ENCODE results near the gene NFASC. TPM values are rescaled to one million over a fixed set of nuclear protein-coding genes. Genes with fewer than 3 reads are reported as not detected.

Gene NFASC
- total RNA-seq, 1 donor from 2014 or later: 1.6 TPM

- Histone ChIP-seq H3K9me3 (ENCODE audit: control insufficient read depth in 3 of 3, low read length in 3 of 3) (no peaks in the 10 kb centered on the region), H3K4me1 (ENCODE audit: control insufficient read depth in 3 of 3, insufficient read depth in 3 of 3, low read length in 3 of 3) (peaks cover 0 to 6% (median 2%) of the 10 kb centered on the region in 3 donors), H3K27ac (ENCODE audit: low read depth, low read length) (no peak overlapping the region), H3K9ac (ENCODE audit: low read depth in 1 of 3, low read length in 3 of 3) (no peak overlapping the region), H3K36me3 (ENCODE audit: control insufficient read depth in 3 of 3, insufficient read depth in 3 of 3, low read length in 3 of 3) (no peaks in the 10 kb centered on the region), H3K4me3 (ENCODE audit: low read length in 3 of 3) (no peak overlapping the region), H3K27me3 (ENCODE audit: control insufficient read depth in 3 of 3, insufficient read depth in 3 of 3, low read length in 3 of 3) (peaks cover 0 to 10% (median 3%) of the 10 kb centered on the region in 3 donors)
Observed at GRCh38 chr1:205008896-205009295, 138.2 kb downstream of the NFASC start.

GRCh38 chr1:205009670-205010069 lies 139.0 kb downstream of the NFASC start:
- Histone ChIP-seq H3K4me1 (ENCODE audit: control insufficient read depth in 3 of 3, insufficient read depth in 3 of 3, low read length in 3 of 3) (peaks cover 0 to 10% (median 2%) of the 10 kb centered on the region in 3 donors), H3K9ac (ENCODE audit: low read depth in 1 of 3, low read length in 3 of 3) (no peak overlapping the region), H3K36me3 (ENCODE audit: control insufficient read depth in 3 of 3, insufficient read depth in 3 of 3, low read length in 3 of 3) (no peaks in the 10 kb centered on the region), H3K4me3 (ENCODE audit: low read length in 3 of 3) (no peak overlapping the region), H3K27ac (ENCODE audit: low read depth, low read length) (no peak overlapping the region), H3K9me3 (ENCODE audit: control insufficient read depth in 3 of 3, low read length in 3 of 3) (no peaks in the 10 kb centered on the region), H3K27me3 (ENCODE audit: control insufficient read depth in 3 of 3, insufficient read depth in 3 of 3, low read length in 3 of 3) (peaks cover 0 to 14% (median 6%) of the 10 kb centered on the region in 3 donors)

DNA sequence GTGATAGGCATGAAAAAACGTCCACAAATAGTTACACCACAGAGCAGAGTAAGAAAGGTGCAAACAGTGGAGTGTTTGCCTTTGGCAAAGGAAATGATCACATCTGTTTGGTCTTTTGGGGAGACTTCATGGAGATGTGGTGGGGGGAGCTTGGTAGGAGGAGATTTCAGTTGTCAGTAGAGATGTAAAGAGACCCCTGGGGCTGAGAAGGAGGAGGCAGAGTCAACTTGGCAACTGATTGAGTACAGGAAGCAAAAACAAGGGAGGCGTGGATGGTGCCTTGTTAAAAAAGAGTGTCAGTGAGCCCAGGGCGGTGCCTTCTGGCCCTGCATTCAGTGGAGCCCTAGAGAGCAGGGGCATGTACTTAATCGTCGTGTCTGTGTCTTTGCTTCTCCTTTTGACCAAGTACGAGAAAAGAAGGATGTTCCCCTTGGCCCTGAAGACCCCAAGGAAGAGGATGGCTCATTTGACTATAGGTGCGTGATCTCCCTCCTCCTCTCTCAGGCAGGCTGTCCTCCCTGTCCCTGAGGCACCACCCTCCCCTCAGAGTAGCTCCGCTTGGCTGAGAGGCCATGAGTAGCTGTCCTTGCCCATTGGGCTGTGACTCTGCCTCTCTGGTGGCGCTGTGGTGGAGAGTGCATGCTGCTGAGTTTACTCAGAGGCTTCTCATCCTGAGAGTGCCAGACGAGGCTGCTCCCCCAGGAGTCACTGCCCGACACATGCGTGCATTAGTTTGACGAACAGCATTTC lies 141.9 kb downstream of the NFASC start:
- Histone ChIP-seq H3K27ac (ENCODE audit: low read depth, low read length) (no peak overlapping the region), H3K36me3 (ENCODE audit: control insufficient read depth in 3 of 3, insufficient read depth in 3 of 3, low read length in 3 of 3) (no peaks in the 10 kb centered on the region), H3K9ac (ENCODE audit: low read depth in 1 of 3, low read length in 3 of 3) (no peak overlapping the region), H3K4me3 (ENCODE audit: low read length in 3 of 3) (no peak overlapping the region), H3K9me3 (ENCODE audit: control insufficient read depth in 3 of 3, low read length in 3 of 3) (no peaks in the 10 kb centered on the region), H3K4me1 (ENCODE audit: control insufficient read depth in 3 of 3, insufficient read depth in 3 of 3, low read length in 3 of 3) (peaks cover 0 to 10% (median 2%) of the 10 kb centered on the region in 3 donors), H3K27me3 (ENCODE audit: control insufficient read depth in 3 of 3, insufficient read depth in 3 of 3, low read length in 3 of 3) (peaks cover 0 to 19% (median 6%) of the 10 kb centered on the region in 3 donors)

GRCh38 chr1:205013683-205014367 lies 143.2 kb downstream of the NFASC start:
- Histone ChIP-seq H3K27ac (ENCODE audit: low read depth, low read length) (no peak overlapping the region), H3K27me3 (ENCODE audit: control insufficient read depth in 3 of 3, insufficient read depth in 3 of 3, low read length in 3 of 3) (peaks cover 0 to 24% (median 6%) of the 10 kb centered on the region in 3 donors), H3K4me1 (ENCODE audit: control insufficient read depth in 3 of 3, insufficient read depth in 3 of 3, low read length in 3 of 3) (peaks cover 0 to 10% (median 2%) of the 10 kb centered on the region in 3 donors), H3K9ac (ENCODE audit: low read depth in 1 of 3, low read length in 3 of 3) (no peak overlapping the region), H3K36me3 (ENCODE audit: control insufficient read depth in 3 of 3, insufficient read depth in 3 of 3, low read length in 3 of 3) (no peaks in the 10 kb centered on the region), H3K4me3 (ENCODE audit: low read length in 3 of 3) (no peak overlapping the region), H3K9me3 (ENCODE audit: control insufficient read depth in 3 of 3, low read length in 3 of 3) (no peaks in the 10 kb centered on the region)

DNA sequence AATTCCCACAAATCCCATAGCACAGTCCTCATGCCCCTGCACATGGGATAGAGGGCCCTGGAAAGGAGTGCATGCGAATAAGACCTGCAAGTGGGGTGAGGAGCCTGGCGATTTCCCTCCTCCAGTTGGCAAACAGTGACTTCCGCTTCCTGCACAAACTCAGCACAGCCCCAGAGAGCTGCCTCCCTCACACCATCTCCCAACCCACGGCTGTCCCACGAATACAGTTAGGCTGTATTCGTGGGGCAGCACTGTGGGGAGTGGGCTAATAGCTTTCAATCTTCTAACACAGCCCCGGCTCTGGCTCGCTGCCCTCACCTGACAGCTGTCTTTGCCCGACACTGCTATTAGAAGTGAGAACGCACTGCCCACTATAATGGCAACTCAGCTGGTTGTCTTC lies 144.1 kb downstream of the NFASC start:
- Histone ChIP-seq H3K36me3 (ENCODE audit: control insufficient read depth in 3 of 3, insufficient read depth in 3 of 3, low read length in 3 of 3) (no peaks in the 10 kb centered on the region), H3K4me1 (ENCODE audit: control insufficient read depth in 3 of 3, insufficient read depth in 3 of 3, low read length in 3 of 3) (peaks cover 0 to 10% (median 2%) of the 10 kb centered on the region in 3 donors), H3K27me3 (ENCODE audit: control insufficient read depth in 3 of 3, insufficient read depth in 3 of 3, low read length in 3 of 3) (peaks cover 0 to 28% (median 9%) of the 10 kb centered on the region in 3 donors), H3K9me3 (ENCODE audit: control insufficient read depth in 3 of 3, low read length in 3 of 3) (no peaks in the 10 kb centered on the region), H3K9ac (ENCODE audit: low read depth in 1 of 3, low read length in 3 of 3) (no peak overlapping the region), H3K4me3 (ENCODE audit: low read length in 3 of 3) (no peak overlapping the region), H3K27ac (ENCODE audit: low read depth, low read length) (no peak overlapping the region)

DNA sequence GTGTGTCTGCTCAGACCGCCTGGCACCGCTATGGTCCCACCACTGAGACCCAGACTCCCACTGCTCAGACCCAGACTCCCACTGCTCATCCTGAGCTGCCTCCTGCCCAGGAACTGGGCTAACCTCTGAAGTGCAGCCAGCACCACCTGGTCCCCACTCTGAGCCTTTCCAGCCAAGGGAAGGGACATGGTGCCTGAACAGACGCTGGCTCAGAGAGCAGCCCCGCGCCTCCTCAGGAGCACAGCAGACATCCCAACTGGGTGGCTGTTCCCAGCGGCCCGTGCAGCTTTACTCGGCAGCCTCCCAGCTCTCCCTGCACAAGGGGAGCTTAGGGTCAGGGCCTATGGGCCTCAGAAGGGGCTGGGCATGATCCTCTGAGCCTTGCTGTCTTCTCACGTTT lies 144.6 kb downstream of the NFASC start:
- Histone ChIP-seq H3K27me3 (ENCODE audit: control insufficient read depth in 3 of 3, insufficient read depth in 3 of 3, low read length in 3 of 3) (peaks cover 0 to 33% (median 14%) of the 10 kb centered on the region in 3 donors), H3K9ac (ENCODE audit: low read depth in 1 of 3, low read length in 3 of 3) (no peak overlapping the region), H3K4me1 (ENCODE audit: control insufficient read depth in 3 of 3, insufficient read depth in 3 of 3, low read length in 3 of 3) (peaks cover 0 to 10% (median 2%) of the 10 kb centered on the region in 3 donors), H3K27ac (ENCODE audit: low read depth, low read length) (no peak overlapping the region), H3K9me3 (ENCODE audit: control insufficient read depth in 3 of 3, low read length in 3 of 3) (no peaks in the 10 kb centered on the region), H3K36me3 (ENCODE audit: control insufficient read depth in 3 of 3, insufficient read depth in 3 of 3, low read length in 3 of 3) (no peaks in the 10 kb centered on the region), H3K4me3 (ENCODE audit: low read length in 3 of 3) (no peak overlapping the region)

GRCh38 chr1:205016075-205016474 lies 145.4 kb downstream of the NFASC start:
- Histone ChIP-seq H3K9ac (ENCODE audit: low read depth in 1 of 3, low read length in 3 of 3) (no peak overlapping the region), H3K4me3 (ENCODE audit: low read length in 3 of 3) (no peak overlapping the region), H3K27me3 (ENCODE audit: control insufficient read depth in 3 of 3, insufficient read depth in 3 of 3, low read length in 3 of 3) (peaks cover 0 to 36% (median 22%) of the 10 kb centered on the region in 3 donors), H3K9me3 (ENCODE audit: control insufficient read depth in 3 of 3, low read length in 3 of 3) (no peaks in the 10 kb centered on the region), H3K36me3 (ENCODE audit: control insufficient read depth in 3 of 3, insufficient read depth in 3 of 3, low read length in 3 of 3) (no peaks in the 10 kb centered on the region), H3K4me1 (ENCODE audit: control insufficient read depth in 3 of 3, insufficient read depth in 3 of 3, low read length in 3 of 3) (peaks cover 0 to 10% (median 2%) of the 10 kb centered on the region in 3 donors), H3K27ac (ENCODE audit: low read depth, low read length) (no peak overlapping the region)

DNA sequence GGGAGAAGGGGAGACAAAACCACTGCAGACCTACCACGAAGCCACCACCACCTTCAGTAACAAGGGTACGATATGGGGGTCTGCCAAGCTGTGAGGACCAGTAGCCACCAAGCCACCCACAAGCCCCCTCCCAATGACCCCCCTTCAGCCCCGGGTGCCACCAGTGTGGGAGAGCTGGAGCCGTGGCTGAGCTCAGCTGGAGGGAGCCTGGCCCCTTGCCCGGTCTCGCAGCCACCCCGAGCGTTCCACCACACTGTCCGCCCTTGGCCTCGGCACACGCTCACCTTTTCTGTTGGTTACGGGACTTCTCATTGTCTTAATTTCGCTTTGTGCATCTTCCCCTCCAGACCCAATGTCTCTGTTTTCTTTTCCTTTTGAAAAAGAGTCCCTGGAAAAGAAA lies 145.9 kb downstream of the NFASC start:
- Histone ChIP-seq H3K36me3 (ENCODE audit: control insufficient read depth in 3 of 3, insufficient read depth in 3 of 3, low read length in 3 of 3) (no peaks in the 10 kb centered on the region), H3K4me3 (ENCODE audit: low read length in 3 of 3) (no peak overlapping the region), H3K9me3 (ENCODE audit: control insufficient read depth in 3 of 3, low read length in 3 of 3) (no peaks in the 10 kb centered on the region), H3K9ac (ENCODE audit: low read depth in 1 of 3, low read length in 3 of 3) (no peak overlapping the region), H3K4me1 (ENCODE audit: control insufficient read depth in 3 of 3, insufficient read depth in 3 of 3, low read length in 3 of 3) (peaks cover 0 to 10% (median 2%) of the 10 kb centered on the region in 3 donors), H3K27me3 (ENCODE audit: control insufficient read depth in 3 of 3, insufficient read depth in 3 of 3, low read length in 3 of 3) (peaks cover 0 to 36% (median 22%) of the 10 kb centered on the region in 3 donors), H3K27ac (ENCODE audit: low read depth, low read length) (no peak overlapping the region)

GRCh38 chr1:205017001-205017400 lies 146.3 kb downstream of the NFASC start:
- peaks cover 0 to 35% (median 22%) of the 10 kb centered on the region in 3 donors for H3K27me3 ChIP-seq (ENCODE audit: control insufficient read depth in 3 of 3, insufficient read depth in 3 of 3, low read length in 3 of 3)
- no peaks in the 10 kb centered on the region for H3K36me3 ChIP-seq (ENCODE audit: control insufficient read depth in 3 of 3, insufficient read depth in 3 of 3, low read length in 3 of 3)
- no peaks in the 10 kb centered on the region for H3K9me3 ChIP-seq (ENCODE audit: control insufficient read depth in 3 of 3, low read length in 3 of 3)
- H3K27ac ChIP-seq (ENCODE audit: low read depth, low read length): no peak overlapping the region
- no peak overlapping the region for H3K9ac ChIP-seq (ENCODE audit: low read depth in 1 of 3, low read length in 3 of 3)
- H3K4me1 ChIP-seq (ENCODE audit: control insufficient read depth in 3 of 3, insufficient read depth in 3 of 3, low read length in 3 of 3): peaks cover 0 to 10% (median 2%) of the 10 kb centered on the region in 3 donors
- H3K4me3 ChIP-seq (ENCODE audit: low read length in 3 of 3): no peak overlapping the region

- Histone ChIP-seq H3K4me1 (ENCODE audit: control insufficient read depth in 3 of 3, insufficient read depth in 3 of 3, low read length in 3 of 3) (peaks cover 0 to 10% (median 2%) of the 10 kb centered on the region in 3 donors), H3K27ac (ENCODE audit: low read depth, low read length) (no peak overlapping the region), H3K27me3 (ENCODE audit: control insufficient read depth in 3 of 3, insufficient read depth in 3 of 3, low read length in 3 of 3) (peaks cover 0 to 33% (median 22%) of the 10 kb centered on the region in 3 donors), H3K9me3 (ENCODE audit: control insufficient read depth in 3 of 3, low read length in 3 of 3) (no peaks in the 10 kb centered on the region), H3K4me3 (ENCODE audit: low read length in 3 of 3) (no peak overlapping the region), H3K9ac (ENCODE audit: low read depth in 1 of 3, low read length in 3 of 3) (no peak overlapping the region), H3K36me3 (ENCODE audit: control insufficient read depth in 3 of 3, insufficient read depth in 3 of 3, low read length in 3 of 3) (no peaks in the 10 kb centered on the region)
Observed at GRCh38 chr1:205017766-205018165, 147.1 kb downstream of the NFASC start.

Data from skeletal muscle tissue (tissue), 4 donors.